Neuronal stem cell (in vitro differentiated cells): Measurements from ENCODE around the gene TMEM50B.
A peak's percentile ranks its signal among the peaks of the same experiment; 100 is the strongest.
"Not testable (repeated sequence)": the region's sequence is repeated elsewhere in the genome, so short reads cannot be mapped to it uniquely, and the experiment has no call there.

ENCODE experiments used
- DNase-seq: peaks from one replicate; pipeline ENCODE4 v3.0.0-alpha.2; 2013; ENCODE audit warnings: low spot score
- H2AFZ ChIP-seq: one replicate; pipeline ENCODE4 v1.6.1; 2013; ENCODE audit warnings: mild to moderate bottlenecking, low read length, inconsistent platforms
- H2AK5ac ChIP-seq: 2 replicates; pipeline ENCODE4 v1.6.1; 2013; ENCODE audit warnings: low read depth, mild to moderate bottlenecking, inconsistent platforms, low read length, moderate library complexity, mixed read lengths
- H2BK120ac ChIP-seq: 2 replicates; pipeline ENCODE4 v1.6.1; 2013; ENCODE audit warnings: low read depth, mild to moderate bottlenecking, inconsistent platforms, low read length, moderate library complexity, mixed read lengths
- H2BK12ac ChIP-seq: one replicate; pipeline ENCODE4 v1.6.1; 2013; ENCODE audit warnings: low read length, inconsistent platforms
- H2BK15ac ChIP-seq: 2 replicates; pipeline ENCODE4 v1.6.1; 2013; ENCODE audit warnings: mild to moderate bottlenecking, low read length, inconsistent platforms, mixed read lengths
- H2BK5ac ChIP-seq: one replicate; pipeline ENCODE4 v1.6.1; 2013; ENCODE audit warnings: inconsistent platforms, mild to moderate bottlenecking, low read length, moderate library complexity
- H3K14ac ChIP-seq: one replicate; pipeline ENCODE4 v1.6.1; 2013; ENCODE audit warnings: low read length, inconsistent platforms
- H3K18ac ChIP-seq: 2 replicates; pipeline ENCODE4 v1.6.1; 2013; ENCODE audit warnings: low read length, inconsistent platforms
- H3K23ac ChIP-seq: 2 replicates; pipeline ENCODE4 v1.6.1; 2013; ENCODE audit warnings: low read depth, mild to moderate bottlenecking, mixed read lengths, low read length, inconsistent platforms; ENCODE audit not compliant: poor library complexity
- H3K27ac ChIP-seq: replicated peaks from 3 replicates; pipeline ENCODE4 v1.5.1; 2013; ENCODE audit warnings: low read length, inconsistent platforms
- H3K27me3 ChIP-seq, 3 experiments: 2 replicates each; pipeline ENCODE4 v1.6.1; 2013; ENCODE audit warnings: low read length in 3 of 3, mild to moderate bottlenecking in 2 of 3, inconsistent platforms in 1 of 3, low read depth in 1 of 3, mixed read lengths in 1 of 3, moderate library complexity in 1 of 3; ENCODE audit not compliant: control insufficient read depth in 3 of 3, insufficient read depth in 3 of 3
- H3K36me3 ChIP-seq, 2 donors: replicated peaks in 1 of 2; 2 replicates each; pipeline ENCODE4 v1.6.1; 2013; ENCODE audit warnings: low read length in 2 of 2; ENCODE audit not compliant: control insufficient read depth in 2 of 2, insufficient read depth in 2 of 2
- H3K4ac ChIP-seq: 2 replicates; pipeline ENCODE4 v1.6.1; 2013; ENCODE audit warnings: inconsistent platforms, mild to moderate bottlenecking, low read length, moderate library complexity
- H3K4me1 ChIP-seq, 2 donors: 1 replicate in 1 of 2; 2 replicates in 1 of 2; pipeline ENCODE4 v1.6.1; 2013; ENCODE audit warnings: low read length in 2 of 2, low read depth in 1 of 2; ENCODE audit not compliant: control insufficient read depth in 2 of 2, insufficient read depth in 1 of 2
- H3K4me2 ChIP-seq: one replicate; pipeline ENCODE4 v1.6.1; 2013; ENCODE audit warnings: mild to moderate bottlenecking, low read length, inconsistent platforms; ENCODE audit not compliant: insufficient read depth, poor library complexity, severe bottlenecking
- H3K4me3 ChIP-seq, 2 donors: 2 replicates each; pipeline ENCODE4 v1.5.1; 2013; ENCODE audit warnings: low read length in 2 of 2, mild to moderate bottlenecking in 2 of 2, inconsistent platforms in 1 of 2, moderate library complexity in 1 of 2
- H3K79me1 ChIP-seq: one replicate; pipeline ENCODE4 v1.6.1; 2013; ENCODE audit warnings: low read depth, mild to moderate bottlenecking, inconsistent platforms, low read length, moderate library complexity
- H3K9ac ChIP-seq: one replicate; pipeline ENCODE4 v1.6.1; 2013; ENCODE audit warnings: mild to moderate bottlenecking, low read depth, low read length, inconsistent platforms; ENCODE audit not compliant: poor library complexity
- H3K9me3 ChIP-seq, 2 donors: replicated peaks in 1 of 2; 2 replicates each; pipeline versions ENCODE3 to v1.6.1; 2013; ENCODE audit warnings: low read length in 2 of 2, mild to moderate bottlenecking in 2 of 2, inconsistent platforms in 1 of 2, low read depth in 1 of 2, mixed read lengths in 1 of 2, moderate library complexity in 1 of 2; ENCODE audit not compliant: control insufficient read depth in 2 of 2, insufficient read depth in 1 of 2
- H4K8ac ChIP-seq: one replicate; pipeline ENCODE4 v1.6.1; 2013; ENCODE audit warnings: low read depth, mild to moderate bottlenecking, inconsistent platforms, low read length, moderate library complexity
- H4K91ac ChIP-seq: one replicate; pipeline ENCODE4 v1.6.1; 2013; ENCODE audit warnings: low read length, low read depth, mild to moderate bottlenecking, inconsistent platforms; ENCODE audit not compliant: poor library complexity
- WGBS, 2 donors: extraction: QIAGEN DNeasy Blood & Tissue Kit; methylation state at CpG; one replicate each; pipeline ENCODE4 v1.1.7; 2013; ENCODE audit warnings: missing lambda C conversion rate in 2 of 2, mixed read lengths in 1 of 2; ENCODE audit not compliant: insufficient read length in 2 of 2, insufficient replicate concordance in 1 of 2; ENCODE audit errors: extremely low coverage in 2 of 2; 5-methylcytosine and 5-hydroxymethylcytosine counted together

TMEM50B gene

GRCh38 chr21:33507003-33507402 lies 27.2 kb upstream of the TMEM50B start:
- H2BK15ac ChIP-seq, H4K91ac ChIP-seq, H3K4me2 ChIP-seq, H2BK120ac ChIP-seq, H3K18ac ChIP-seq, H2BK5ac ChIP-seq, H3K27ac ChIP-seq, H3K4me1 ChIP-seq, H3K14ac ChIP-seq, H3K9ac ChIP-seq, H2BK12ac ChIP-seq, H4K8ac ChIP-seq, H3K79me1 ChIP-seq, H2AFZ ChIP-seq, H3K23ac ChIP-seq, H3K4ac ChIP-seq, H2AK5ac ChIP-seq, H3K27me3 ChIP-seq, H3K9me3 ChIP-seq, H3K4me3 ChIP-seq, DNase-seq: not testable (repeated sequence)
- peaks cover 15 to 95% of the 10 kb centered on the region in 2 donors for H3K36me3 ChIP-seq
- WGBS, 2 donors = no CpG with 5 or more reads among the region's 1 CpG

- Histone ChIP-seq H2AFZ (no peak overlapping the region), H2BK15ac (no peak overlapping the region), H2BK5ac (no peak overlapping the region), H3K4me3 (no peak overlapping the region), H3K18ac (no peak overlapping the region), H3K4ac (no peak overlapping the region), H2BK120ac (no peak overlapping the region), H4K8ac (no peak overlapping the region), H3K27ac (no peak overlapping the region), H3K9me3 (peaks cover 0 to 8% of the 10 kb centered on the region in 2 donors), H3K36me3 (peaks cover 11 to 93% of the 10 kb centered on the region in 2 donors), H4K91ac (no peak overlapping the region), H3K4me2 (no peak overlapping the region), H3K23ac (no peak overlapping the region), H2AK5ac (no peak overlapping the region), H3K79me1 (no peaks in the 10 kb centered on the region), H3K4me1 (no peaks in the 10 kb centered on the region), H3K9ac (no peak overlapping the region), H3K27me3 (no peaks in the 10 kb centered on the region), H3K14ac (no peak overlapping the region), H2BK12ac (no peak overlapping the region)
- WGBS, 2 donors = no CpG with 5 or more reads among the region's 8 CpGs
- no peak for DNase-seq
Observed at GRCh38 chr21:33505833-33506232, 26.1 kb upstream of the TMEM50B start.

GRCh38 chr21:33496345-33496744 lies 16.6 kb upstream of the TMEM50B start:
- Histone ChIP-seq H4K91ac (no peak overlapping the region), H2BK12ac (no peak overlapping the region), H2BK120ac (no peak overlapping the region), H3K79me1 (no peaks in the 10 kb centered on the region), H2AFZ (no peak overlapping the region), H3K4ac (no peak overlapping the region), H3K9ac (no peak overlapping the region), H2BK15ac (no peak overlapping the region), H3K4me3 (peak overlapping the region in 1 of 2 donors; percentile 17), H3K27me3 (peaks cover 0 to 4% (median 0%) of the 10 kb centered on the region in 3 experiments), H3K18ac (no peak overlapping the region), H3K23ac (no peak overlapping the region), H3K14ac (no peak overlapping the region), H2BK5ac (no peak overlapping the region), H3K4me1 (no peaks in the 10 kb centered on the region), H2AK5ac (no peak overlapping the region), H3K36me3 (peaks cover 0 to 4% of the 10 kb centered on the region in 2 donors), H3K27ac (no peak overlapping the region), H4K8ac (no peak overlapping the region), H3K4me2 (no peak overlapping the region), H3K9me3 (no peaks in the 10 kb centered on the region)
- WGBS, 2 donors = no CpG with 5 or more reads among the region's 7 CpGs
- no peak for DNase-seq

- Histone ChIP-seq H2BK15ac (no peak overlapping the region), H3K14ac (no peak overlapping the region), H2AFZ (no peak overlapping the region), H3K9ac (no peak overlapping the region), H2BK5ac (no peak overlapping the region), H3K4me3 (no peak overlapping the region), H3K23ac (no peak overlapping the region), H2BK12ac (no peak overlapping the region), H4K8ac (no peak overlapping the region), H3K27ac (no peak overlapping the region), H3K9me3 (no peaks in the 10 kb centered on the region), H3K27me3 (peaks cover 0 to 4% (median 0%) of the 10 kb centered on the region in 3 experiments), H3K36me3 (no peaks in the 10 kb centered on the region), H3K4ac (no peak overlapping the region), H3K79me1 (no peaks in the 10 kb centered on the region), H3K4me2 (no peak overlapping the region), H3K18ac (no peak overlapping the region), H2AK5ac (no peak overlapping the region), H4K91ac (no peak overlapping the region), H3K4me1 (peaks cover 1 to 3% of the 10 kb centered on the region in 2 donors), H2BK120ac (no peak overlapping the region)
- WGBS, 2 donors = no CpG with 5 or more reads among the region's 4 CpGs
- DNase-seq = no peak
Observed at GRCh38 chr21:33495743-33496142, 16.0 kb upstream of the TMEM50B start.
